HepG2 (cell line): Measurements from ENCODE around the gene NAALADL1. TPM values are rescaled to one million over a fixed set of nuclear protein-coding genes. Genes with fewer than 3 reads are reported as not detected.

Experiments used
- AHR ChIP-seq: IDR thresholded peaks from 2 replicates; pipeline ENCODE4 v1.6.1; 2018; ENCODE audit warnings: missing genetic modification reagents, missing compliant biosample characterization
- BRF2 ChIP-seq: sonication (generic); formaldehyde crosslinking; IDR thresholded peaks from 2 replicates; pipeline ENCODE4 v1.8.1; 2022; ENCODE audit warnings: mild to moderate bottlenecking, missing genetic modification reagents
- FOXK2 ChIP-seq: fragments of 450-650 bp; IDR thresholded peaks from 2 replicates; pipeline ENCODE4 v1.6.1; 2016
- KMT2A ChIP-seq: sonication (generic); formaldehyde crosslinking; IDR thresholded peaks from 2 replicates; pipeline ENCODE4 v1.4.0; 2020; ENCODE audit warnings: missing genetic modification reagents
- NFKB2 ChIP-seq: sonication (generic); formaldehyde crosslinking; IDR thresholded peaks from 2 replicates; pipeline ENCODE4 v1.4.0; 2020; ENCODE audit warnings: missing genetic modification reagents, borderline replicate concordance
- PCBP1 ChIP-seq: fragments of 200-400 bp; formaldehyde crosslinking; IDR thresholded peaks from 2 replicates; pipeline ENCODE4 v1.6.1; 2017; ENCODE audit warnings: mild to moderate bottlenecking, low read depth, low read length, borderline replicate concordance
- PCBP2 ChIP-seq: fragments of 200-400 bp; formaldehyde crosslinking; optimal IDR thresholded peaks from 2 replicates; pipeline ENCODE3; 2018; ENCODE audit warnings: low read length, low read depth; ENCODE audit not compliant: poor library complexity, severe bottlenecking
- REL ChIP-seq: sonication (generic); formaldehyde crosslinking; conservative IDR thresholded peaks from 2 replicates; pipeline ENCODE4 v1.8.0; 2022; ENCODE audit warnings: mild to moderate bottlenecking, missing genetic modification reagents, moderate library complexity
- SNAPC2 ChIP-seq: sonication (generic); formaldehyde crosslinking; IDR thresholded peaks from 2 replicates; pipeline ENCODE4 v1.8.1; 2022; ENCODE audit warnings: mild to moderate bottlenecking, missing genetic modification reagents
- SP2 ChIP-seq: sonication (generic); formaldehyde crosslinking; IDR thresholded peaks from 2 replicates; pipeline ENCODE4 v1.5.1; 2020; ENCODE audit warnings: mild to moderate bottlenecking, missing genetic modification reagents
- SYNCRIP ChIP-seq: fragments of 200-400 bp; formaldehyde crosslinking; IDR thresholded peaks from 2 replicates; pipeline ENCODE4 v1.6.1; 2018; ENCODE audit warnings: mild to moderate bottlenecking, low read depth, low read length; ENCODE audit not compliant: insufficient read depth
- ZBTB7A ChIP-seq: sonication (generic); formaldehyde crosslinking; IDR thresholded peaks from 2 replicates; pipeline ENCODE4 v1.8.0; 2022; ENCODE audit warnings: mild to moderate bottlenecking, missing genetic modification reagents
- ZNF138 ChIP-seq: sonication (generic); formaldehyde crosslinking; IDR thresholded peaks from 2 replicates; pipeline ENCODE4 v1.5.0; 2020; ENCODE audit warnings: mild to moderate bottlenecking, low read depth, missing genetic modification reagents
- ZNF232 ChIP-seq: sonication (generic); formaldehyde crosslinking; IDR thresholded peaks from 2 replicates; pipeline ENCODE4 v1.4.0; 2020; ENCODE audit warnings: missing genetic modification reagents, borderline replicate concordance
- ZNF317 ChIP-seq: sonication (generic); formaldehyde crosslinking; IDR thresholded peaks from 2 replicates; pipeline ENCODE4 v1.5.0; 2020; ENCODE audit warnings: mild to moderate bottlenecking, missing genetic modification reagents
- ZNF609 ChIP-seq: sonication (generic); formaldehyde crosslinking; IDR thresholded peaks from 2 replicates; pipeline ENCODE4 v1.4.0; 2020; ENCODE audit warnings: mild to moderate bottlenecking, missing genetic modification reagents, borderline replicate concordance
- ZNF75D ChIP-seq: sonication (generic); formaldehyde crosslinking; IDR thresholded peaks from 2 replicates; pipeline ENCODE4 v1.8.1; 2023; ENCODE audit warnings: missing genetic modification reagents, mild to moderate bottlenecking, borderline replicate concordance
- ZSCAN30 ChIP-seq: sonication (generic); formaldehyde crosslinking; IDR thresholded peaks from 2 replicates; pipeline ENCODE4 v1.5.0; 2020; ENCODE audit warnings: mild to moderate bottlenecking, missing genetic modification reagents
- ZSCAN9 ChIP-seq: IDR thresholded peaks from 2 replicates; pipeline ENCODE4 v1.6.1; 2016; ENCODE audit warnings: borderline replicate concordance
- polyA plus RNA-seq, 8 experiments: library from polyadenylated mRNA; depleted of rRNA in 3 of 8; stranded (reverse) in 7 of 8; unstranded in 1 of 8; fragments of >200 nt; fragmentation: Illumina TruSeq in 4 of 8; extraction: Trizol in 4 of 8; gene quantifications; 2 replicates each; pipeline versions ENCODE4 v1.2.1 to v1.2.3, GENCODE V29; 2011 to 2016; ENCODE audit warnings: low read depth in 4 of 8, missing spikeins in 1 of 8, mixed read lengths in 1 of 8; ENCODE audit not compliant: insufficient read depth in 1 of 8
- total RNA-seq, 5 experiments: library from RNA; depleted of rRNA; stranded (reverse); fragments of >200 nt; fragmentation: Illumina TruSeq; extraction: Trizol; gene quantifications; 2 replicates each; pipeline ENCODE4 v1.2.3, GENCODE V29; 2016; ENCODE audit warnings: low read depth in 1 of 5
- TF ChIP-seq, protein P1 (sequence below): sonication (generic); formaldehyde crosslinking; IDR thresholded peaks from 2 replicates; pipeline ENCODE4 v1.8.0; 2022; ENCODE audit warnings: missing genetic modification reagents, mild to moderate bottlenecking, borderline replicate concordance
- TF ChIP-seq, protein P2 (sequence below): sonication (generic); formaldehyde crosslinking; IDR thresholded peaks from 2 replicates; pipeline ENCODE4 v1.9.0; 2022; ENCODE audit warnings: low read depth, missing genetic modification reagents

The NAALADL1 gene
- total and polyA plus RNA-seq, 2 of the 13 experiments (the other 11 are each of a cell fraction or from before 2014, with no cell fraction given) = 9.3 to 33.9 TPM

DNA sequence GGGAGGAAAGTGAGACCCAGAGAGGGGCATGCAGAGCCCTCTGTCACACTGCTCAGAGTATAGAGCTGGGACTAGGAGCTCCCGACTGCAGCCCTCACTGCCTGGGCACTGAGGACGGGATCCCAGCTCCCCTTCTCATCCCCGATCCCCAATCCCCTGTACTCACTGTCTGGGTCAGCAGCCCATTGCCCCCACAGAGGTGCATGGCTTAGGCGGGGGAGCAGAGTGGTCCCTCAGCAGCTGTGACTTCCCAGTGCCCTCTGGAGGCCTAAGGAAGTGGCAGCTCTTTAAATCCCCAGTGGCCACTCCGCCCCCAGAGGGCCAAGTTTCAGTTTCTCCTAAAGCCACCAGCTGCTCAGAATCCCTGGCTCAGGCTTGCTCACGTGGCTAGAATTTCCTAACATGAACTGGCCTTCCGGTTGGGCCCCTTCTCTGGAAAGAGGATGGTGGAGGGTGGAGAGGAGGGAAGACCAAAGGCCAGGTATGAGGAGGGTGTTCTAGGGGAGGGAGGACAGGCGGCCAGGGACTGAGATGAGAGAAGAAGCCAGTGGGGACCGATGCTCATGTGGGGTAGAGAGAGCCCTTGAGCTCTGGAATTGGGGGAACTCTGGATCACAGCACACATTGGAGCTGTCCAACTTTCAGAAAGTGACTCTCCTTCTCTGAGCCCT is 61.5 kb downstream of the NAALADL1 start, which contains the start of gene BATF2 (continued):
- TF ChIP-seq, protein P1, sequence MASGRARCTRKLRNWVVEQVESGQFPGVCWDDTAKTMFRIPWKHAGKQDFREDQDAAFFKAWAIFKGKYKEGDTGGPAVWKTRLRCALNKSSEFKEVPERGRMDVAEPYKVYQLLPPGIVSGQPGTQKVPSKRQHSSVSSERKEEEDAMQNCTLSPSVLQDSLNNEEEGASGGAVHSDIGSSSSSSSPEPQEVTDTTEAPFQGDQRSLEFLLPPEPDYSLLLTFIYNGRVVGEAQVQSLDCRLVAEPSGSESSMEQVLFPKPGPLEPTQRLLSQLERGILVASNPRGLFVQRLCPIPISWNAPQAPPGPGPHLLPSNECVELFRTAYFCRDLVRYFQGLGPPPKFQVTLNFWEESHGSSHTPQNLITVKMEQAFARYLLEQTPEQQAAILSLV = no peak; the same call in 1 of the 2 replicates
- no peak for TF ChIP-seq FOXK2
- no peak for TF ChIP-seq PCBP2
- peak; percentile 74; the same call in 1 of the 2 replicates for TF ChIP-seq BRF2 (CRISPR knock-in tag)
- TF ChIP-seq PCBP1 = no peak
- TF ChIP-seq ZNF138 (CRISPR knock-in tag) = no peak
- TF ChIP-seq REL (CRISPR knock-in tag) = no peak
- 0 out of 2 replicates have a peak, but pooled peaks have one; percentile 22 for TF ChIP-seq SNAPC2 (CRISPR knock-in tag)
- peak; percentile 80; the same call in 1 of the 2 replicates for TF ChIP-seq ZBTB7A (CRISPR knock-in tag)
- no peak for TF ChIP-seq ZNF75D (CRISPR knock-in tag)
- 0 out of 2 replicates have a peak, but pooled peaks have one; percentile 28 for TF ChIP-seq ZNF317 (CRISPR knock-in tag)
- TF ChIP-seq, protein P2, sequence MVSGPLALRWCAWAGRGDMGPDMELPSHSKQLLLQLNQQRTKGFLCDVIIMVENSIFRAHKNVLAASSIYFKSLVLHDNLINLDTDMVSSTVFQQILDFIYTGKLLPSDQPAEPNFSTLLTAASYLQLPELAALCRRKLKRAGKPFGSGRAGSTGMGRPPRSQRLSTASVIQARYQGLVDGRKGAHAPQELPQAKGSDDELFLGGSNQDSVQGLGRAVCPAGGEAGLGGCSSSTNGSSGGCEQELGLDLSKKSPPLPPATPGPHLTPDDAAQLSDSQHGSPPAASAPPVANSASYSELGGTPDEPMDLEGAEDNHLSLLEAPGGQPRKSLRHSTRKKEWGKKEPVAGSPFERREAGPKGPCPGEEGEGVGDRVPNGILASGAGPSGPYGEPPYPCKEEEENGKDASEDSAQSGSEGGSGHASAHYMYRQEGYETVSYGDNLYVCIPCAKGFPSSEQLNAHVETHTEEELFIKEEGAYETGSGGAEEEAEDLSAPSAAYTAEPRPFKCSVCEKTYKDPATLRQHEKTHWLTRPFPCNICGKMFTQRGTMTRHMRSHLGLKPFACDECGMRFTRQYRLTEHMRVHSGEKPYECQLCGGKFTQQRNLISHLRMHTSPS (CRISPR knock-in tag) = 0 out of 2 replicates have a peak, but pooled peaks have one; percentile 28
- TF ChIP-seq ZNF609 (CRISPR knock-in tag) = peak; percentile 50; the same call in 1 of the 2 replicates
- TF ChIP-seq ZSCAN30 (CRISPR knock-in tag) = no peak
- TF ChIP-seq ZSCAN9 (CRISPR knock-in tag) = peak; percentile 78
- TF ChIP-seq KMT2A (CRISPR knock-in tag) = peak; percentile 42; the same call in 1 of the 2 replicates
- TF ChIP-seq SP2 = no peak
- no peak for TF ChIP-seq NFKB2
- no peak for TF ChIP-seq SYNCRIP
- TF ChIP-seq AHR (CRISPR knock-in tag) = no peak
- TF ChIP-seq ZNF232 (CRISPR knock-in tag) = no peak
